ENCODE data around the gene ERP27.

GRCh38 chr12:14982991-14983390 is 44.7 kb upstream of the ERP27 start:
- TF ChIP-seq CTCF (IDR thresholded peaks at IDR 0.05; ENCODE audit: low read length) (no peak), EZH2 (optimal IDR thresholded peaks at IDR 0.05; ENCODE audit: low read depth, low read length) (no peak)

Data from MM.1S (cell line).